Prostate gland (tissue), 2 donors: Measurements from ENCODE around the gene PRKAG2. TPM values are rescaled to one million over a fixed set of nuclear protein-coding genes. Genes with fewer than 3 reads are reported as not detected.

Source experiments
- DNase-seq: peaks from one replicate; pipeline ENCODE4 v3.0.0-alpha.2; 2019; ENCODE audit warnings: low spot score
- H3K27ac ChIP-seq, 2 donors: fragments of 200-600 bp; sonication (generic); 2 replicates each; pipeline ENCODE4 v1.5.1; 2017 to 2019
- H3K27me3 ChIP-seq: fragments of 200-600 bp; sonication (generic); replicated peaks from 2 replicates; pipeline ENCODE4 v1.5.1; 2019; ENCODE audit not compliant: insufficient read depth
- H3K36me3 ChIP-seq, 2 donors: fragments of 200-600 bp; sonication (generic); 1 replicate in 1 of 2; 2 replicates in 1 of 2; pipeline versions ENCODE4 v1.5.1 to v1.8.1; 2017 to 2019
- H3K4me1 ChIP-seq: fragments of 200-600 bp; sonication (generic); replicated peaks from 2 replicates; pipeline ENCODE4 v1.5.1; 2019
- H3K4me3 ChIP-seq, 2 donors: fragments of 200-600 bp; sonication (generic); 2 replicates each; pipeline ENCODE4 v1.5.1; 2017 to 2019
- H3K9me3 ChIP-seq: fragments of 200-600 bp; sonication (generic); 2 replicates; pipeline ENCODE4 v1.5.1; 2017
- CTCF ChIP-seq, 4 experiments: fragments of 200-600 bp in 2 of 4; fragments of 450-650 bp in 2 of 4; sonication (generic) in 2 of 4; IDR thresholded peaks; 1 replicate in 3 of 4; 2 replicates in 1 of 4; pipeline ENCODE4 v1.5.1; 2016 to 2019; ENCODE audit warnings: antibody characterized with exemption in 4 of 4, mild to moderate bottlenecking in 2 of 4, moderate library complexity in 2 of 4
- POLR2A ChIP-seq: fragments of 450-650 bp; IDR thresholded peaks from one replicate; pipeline ENCODE4 v1.6.1; 2016; ENCODE audit warnings: antibody characterized with exemption, mild to moderate bottlenecking
- POLR2AphosphoS5 ChIP-seq: sonication (generic); formaldehyde crosslinking; IDR thresholded peaks from one replicate; pipeline ENCODE4 v1.6.1; 2017; ENCODE audit warnings: antibody characterized with exemption
- WGBS: methylation state at CpG from one replicate; pipeline ENCODE4 v1.1.5; 2018; 5-methylcytosine and 5-hydroxymethylcytosine counted together
- intact Hi-C: fragments of 100-400 bp; cut with DNase I; formaldehyde crosslinking; loops from one replicate; pipeline ENCODE4 v1.14.2; 2022
- total RNA-seq, 2 donors: library from RNA; depleted of rRNA; stranded (reverse); fragments of >200 nt; gene quantifications; one replicate each; pipeline ENCODE4 v1.1.0, GENCODE V29; 2016

PRKAG2 gene
- total RNA-seq, 2 donors from 2014 or later: 31.6 to 38.1 TPM

DNA sequence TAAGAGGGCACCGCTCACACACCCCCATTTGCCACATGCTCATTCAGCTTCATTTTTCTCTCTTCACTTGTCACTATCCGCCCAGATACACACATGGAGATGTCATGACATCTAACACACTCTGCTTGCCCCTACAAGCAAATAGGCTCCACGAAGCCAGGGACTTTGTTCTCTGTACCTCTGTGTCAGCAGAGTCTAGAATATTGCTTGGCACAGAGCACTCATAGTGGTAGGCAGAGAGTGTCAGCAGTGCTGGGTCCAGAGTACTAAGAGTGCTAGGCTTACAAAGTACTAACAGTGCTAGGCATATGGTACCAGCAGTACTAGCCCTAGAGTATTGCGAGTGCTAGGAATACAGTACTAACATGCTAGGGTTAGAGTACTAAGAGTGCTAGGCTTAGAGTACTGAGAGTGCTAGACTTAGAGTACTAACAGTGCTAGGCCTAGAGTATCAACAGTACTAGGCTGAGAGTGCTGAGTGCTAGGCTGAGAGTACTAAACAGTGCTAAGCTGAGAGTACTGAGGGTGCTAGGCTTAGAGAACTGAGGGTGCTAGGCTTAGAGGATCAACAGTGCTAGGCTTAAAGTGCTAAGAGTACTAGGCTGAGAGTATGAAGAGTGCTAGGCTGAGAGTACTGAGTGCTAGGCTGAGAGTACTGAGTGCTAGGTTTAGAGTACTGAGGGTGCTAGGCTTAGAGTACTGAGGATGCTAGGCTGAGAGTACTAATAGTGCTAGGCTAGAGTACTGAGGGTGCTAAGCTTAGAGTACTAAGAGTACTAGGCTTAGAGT is 166.1 kb downstream of the PRKAG2 start:
- Histone ChIP-seq H3K27ac (no peak overlapping the region), H3K4me3 (no peak overlapping the region), H3K4me1 (no peaks in the 10 kb centered on the region), H3K27me3 (no peaks in the 10 kb centered on the region), H3K9me3 (no peaks in the 10 kb centered on the region), H3K36me3 (no peaks in the 10 kb centered on the region)
- TF ChIP-seq POLR2A: no peak
- no peak for TF ChIP-seq CTCF (IDR thresholded peaks at IDR 0.05)
- TF ChIP-seq POLR2AphosphoS5: no peak
- no peak for DNase-seq
- WGBS: 89% methylated on average over 4 of the region's 4 CpGs
- intact Hi-C loops: no loop called here

DNA sequence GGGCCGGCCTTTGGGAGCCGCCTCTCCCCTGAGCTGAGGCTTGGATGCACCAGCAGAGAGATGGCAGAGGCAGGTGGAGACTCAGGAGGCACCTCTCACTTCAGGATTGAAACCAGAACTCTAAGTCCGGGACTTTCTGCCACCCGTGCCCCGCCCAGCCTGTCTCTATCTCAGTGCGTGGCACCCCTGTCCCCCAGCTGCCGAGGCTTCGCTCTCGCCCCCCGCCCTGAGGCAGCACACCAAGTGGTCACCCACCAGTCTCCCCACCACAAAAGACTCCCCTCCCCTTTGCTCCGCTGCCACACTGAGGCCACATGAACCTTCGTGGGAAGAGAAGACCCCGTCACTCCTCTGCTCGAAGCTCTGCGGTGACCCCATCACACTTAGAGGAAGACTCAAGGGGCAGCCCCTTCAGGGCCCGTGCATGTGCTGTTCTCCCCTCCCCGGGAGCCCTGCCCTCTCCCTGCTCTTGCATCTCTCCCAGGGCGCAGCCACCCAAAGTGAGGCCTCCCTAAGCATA is 166.7 kb downstream of the PRKAG2 start:
- WGBS: 86% methylated on average over 18 of the region's 18 CpGs
- no peaks in the 10 kb centered on the region for H3K9me3 ChIP-seq
- no peaks in the 10 kb centered on the region for H3K27me3 ChIP-seq
- no peak overlapping the region for H3K27ac ChIP-seq
- no peaks in the 10 kb centered on the region for H3K36me3 ChIP-seq
- no peak for TF ChIP-seq POLR2AphosphoS5
- intact Hi-C loops: no loop called here
- no peak for DNase-seq
- no peak overlapping the region for H3K4me3 ChIP-seq
- H3K4me1 ChIP-seq: no peaks in the 10 kb centered on the region

DNA sequence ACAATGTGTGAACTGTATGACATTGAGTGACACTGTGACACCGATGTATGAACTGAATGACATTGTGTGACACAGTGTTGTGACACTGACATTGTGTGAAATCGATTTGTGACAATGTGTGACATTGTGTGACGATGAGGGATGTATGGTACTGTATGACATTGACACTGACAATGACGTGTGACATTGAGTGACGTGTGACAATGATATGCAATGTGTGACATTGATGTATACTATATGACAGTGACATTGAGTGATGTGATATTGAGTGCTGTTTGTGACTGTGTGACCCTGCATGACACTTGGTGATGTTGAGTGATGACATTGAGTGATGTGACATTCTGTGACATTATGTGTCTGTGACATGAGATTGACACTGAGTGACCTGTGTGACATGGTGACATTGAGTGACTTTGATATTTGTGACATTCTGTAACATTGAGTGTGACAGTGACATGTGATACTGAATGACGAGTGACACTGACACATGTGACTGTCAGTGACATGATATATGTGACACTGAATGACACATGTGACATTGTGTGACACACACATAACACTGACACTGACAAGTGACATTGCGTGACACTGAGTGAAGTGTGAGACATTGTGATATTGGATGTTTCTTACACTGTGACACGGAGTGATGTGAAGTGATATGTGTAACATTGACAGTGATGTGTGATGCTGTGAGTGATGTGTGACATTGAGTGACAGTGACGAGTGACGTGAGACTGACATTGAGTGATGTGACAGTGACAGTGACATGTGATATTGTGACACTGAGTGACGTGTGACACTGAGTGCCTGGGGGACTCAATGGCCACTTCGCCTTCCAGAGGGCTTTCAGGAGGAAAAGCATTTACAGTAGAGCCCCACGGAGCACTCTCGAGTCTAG is 167.5 kb downstream of the PRKAG2 start:
- H3K36me3 ChIP-seq: no peaks in the 10 kb centered on the region
- no peak overlapping the region for H3K27ac ChIP-seq
- no peaks in the 10 kb centered on the region for H3K4me1 ChIP-seq
- H3K4me3 ChIP-seq: no peak overlapping the region
- 92% methylated on average over 14 of the region's 14 CpGs for WGBS
- intact Hi-C loops: loop anchor here (5.0 kb wide), 3 partner anchors 82 to 247 kb away; no protein-coding TSS in a partner anchor
- no peaks in the 10 kb centered on the region for H3K27me3 ChIP-seq
- H3K9me3 ChIP-seq: no peaks in the 10 kb centered on the region
- DNase-seq: no peak
- no peak for TF ChIP-seq POLR2A
- TF ChIP-seq POLR2AphosphoS5: no peak
- TF ChIP-seq CTCF (IDR thresholded peaks at IDR 0.05): no peak

GRCh38 chr7:151708610-151709009 is 168.3 kb downstream of the PRKAG2 start:
- Histone ChIP-seq H3K27ac (no peak overlapping the region), H3K9me3 (no peaks in the 10 kb centered on the region), H3K4me3 (no peak overlapping the region), H3K27me3 (no peaks in the 10 kb centered on the region), H3K36me3 (no peaks in the 10 kb centered on the region), H3K4me1 (no peaks in the 10 kb centered on the region)
- no peak for DNase-seq
- WGBS: 90% methylated on average over 8 of the region's 8 CpGs
- TF ChIP-seq CTCF (IDR thresholded peaks at IDR 0.05): no peak
- TF ChIP-seq POLR2AphosphoS5: no peak
- TF ChIP-seq POLR2A: no peak
- intact Hi-C loops: loop anchor here (5.0 kb wide), 3 partner anchors 81 to 246 kb away; no protein-coding TSS in a partner anchor

GRCh38 chr7:151707757-151708156 is 169.2 kb downstream of the PRKAG2 start:
- Histone ChIP-seq H3K36me3 (no peaks in the 10 kb centered on the region), H3K9me3 (no peaks in the 10 kb centered on the region), H3K4me1 (no peaks in the 10 kb centered on the region), H3K27me3 (no peaks in the 10 kb centered on the region), H3K4me3 (no peak overlapping the region), H3K27ac (no peak overlapping the region)
- 90% methylated on average over 14 of the region's 14 CpGs for WGBS
- DNase-seq: no peak
- intact Hi-C loops: loop anchor here (5.0 kb wide), 3 partner anchors 80 to 245 kb away; no protein-coding TSS in a partner anchor
- TF ChIP-seq POLR2A (no peak), POLR2AphosphoS5 (no peak), CTCF (IDR thresholded peaks at IDR 0.05) (no peak)
